Islet of Langerhans (tissue), 1 donor: ENCODE data around the gene TNFSF13B.
A peak's percentile ranks its signal among the peaks of the same experiment; 100 is the strongest.
"Not testable (repeated sequence)": the region's sequence is repeated elsewhere in the genome, so short reads cannot be mapped to it uniquely, and the experiment has no call there.

Experiments
- FAIRE-seq: peaks from one replicate; lab custom pipeline; 2011; peaks lifted over from hg19 to GRCh38; lab: Jason Lieb, UNC

TNFSF13B gene

DNA sequence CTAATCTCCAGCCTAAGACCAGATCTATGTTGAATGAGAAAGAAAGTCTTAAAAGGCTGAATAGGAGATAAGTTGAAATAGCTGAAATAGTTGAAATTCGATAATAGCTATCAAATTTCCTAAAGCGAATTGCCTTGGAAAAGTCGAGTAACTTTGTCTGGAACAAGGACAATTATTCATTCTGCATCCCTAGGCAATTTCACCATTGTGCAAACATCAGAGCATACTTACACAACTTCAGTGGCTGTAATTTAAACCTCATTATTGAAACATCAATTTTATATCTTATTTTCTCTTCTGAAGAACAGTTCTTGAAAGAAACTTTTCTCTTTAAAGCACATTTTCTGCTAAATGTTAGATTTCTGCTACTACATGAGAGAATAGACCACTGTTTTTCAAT is 13.6 kb downstream of the TNFSF13B start:
- FAIRE-seq: no peak

DNA sequence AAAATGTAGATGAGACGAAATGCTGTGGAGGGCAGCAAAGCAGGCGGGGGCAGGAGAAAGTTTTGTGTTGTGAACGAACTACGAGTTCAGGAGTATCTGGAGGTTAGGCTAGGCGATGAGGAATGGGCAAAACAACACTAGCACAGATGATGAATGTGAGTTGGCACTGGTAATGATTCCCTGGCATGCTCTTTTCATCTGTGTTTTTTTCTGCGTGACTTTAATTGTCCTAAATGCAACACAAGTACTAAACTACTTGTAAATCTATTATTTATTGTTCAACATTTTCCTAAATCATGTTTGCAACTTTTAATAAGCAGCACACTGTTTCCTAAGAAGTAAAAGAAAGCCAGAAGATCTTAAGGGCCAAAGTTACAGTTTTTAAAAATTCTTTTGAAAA is 19.2 kb downstream of the TNFSF13B start:
- no peak for FAIRE-seq

DNA sequence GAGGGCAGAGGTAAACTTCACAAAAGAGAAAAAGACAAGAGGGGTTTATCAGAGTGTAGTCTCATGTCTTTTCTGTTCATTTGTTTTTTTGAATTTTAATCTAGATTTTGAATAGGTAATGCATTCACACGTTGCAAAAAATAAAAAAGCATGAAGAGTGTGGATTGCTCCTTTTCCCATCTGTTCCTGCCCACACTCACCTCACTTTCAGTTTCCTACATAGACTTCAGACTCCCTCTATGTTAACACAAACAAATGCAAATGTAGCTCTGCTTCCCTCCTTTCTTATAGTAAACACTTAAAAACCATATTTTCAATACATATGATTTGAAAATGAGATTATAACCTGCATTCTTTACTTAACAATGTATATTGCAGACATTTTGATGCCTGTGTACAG is 20.3 kb downstream of the TNFSF13B start:
- no peak for FAIRE-seq

DNA sequence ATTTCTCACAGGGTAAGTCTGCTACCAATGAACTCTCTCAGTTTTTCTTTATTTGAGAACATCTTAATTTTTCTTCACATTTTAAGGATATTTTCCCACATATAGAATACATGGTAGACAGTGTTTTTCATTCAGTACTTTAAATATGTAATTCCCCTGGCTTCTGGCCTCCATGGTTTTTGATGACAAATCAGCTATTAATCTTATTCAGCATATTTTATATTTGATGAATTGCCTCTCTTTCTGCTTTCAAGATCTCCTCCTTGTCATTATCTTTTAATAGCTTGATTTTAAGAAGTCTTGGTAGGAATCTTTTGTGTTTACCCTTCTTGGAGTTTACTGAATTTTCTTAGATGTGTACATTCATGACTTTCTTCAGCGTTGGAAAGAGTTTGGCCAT is 27.6 kb downstream of the TNFSF13B start:
- no peak for FAIRE-seq

DNA sequence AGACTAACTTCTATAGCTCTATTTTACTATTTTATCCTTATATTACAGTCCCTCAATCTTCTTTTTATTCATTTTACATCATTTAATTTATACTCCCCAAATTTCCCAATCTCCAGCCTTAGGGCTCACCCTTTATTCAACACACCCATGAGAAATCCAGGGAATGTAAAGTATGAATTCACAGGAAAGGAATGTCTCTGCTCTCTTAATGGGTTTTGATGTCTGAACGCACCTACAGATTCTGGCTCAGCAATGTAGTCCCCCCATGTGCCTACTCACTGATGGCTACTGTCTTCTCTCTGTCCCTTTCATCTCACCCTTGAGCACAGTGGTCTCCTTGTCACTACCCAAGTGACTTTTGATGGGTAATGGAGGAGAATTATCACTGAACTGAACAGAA is 32.8 kb downstream of the TNFSF13B start:
- FAIRE-seq: no peak

DNA sequence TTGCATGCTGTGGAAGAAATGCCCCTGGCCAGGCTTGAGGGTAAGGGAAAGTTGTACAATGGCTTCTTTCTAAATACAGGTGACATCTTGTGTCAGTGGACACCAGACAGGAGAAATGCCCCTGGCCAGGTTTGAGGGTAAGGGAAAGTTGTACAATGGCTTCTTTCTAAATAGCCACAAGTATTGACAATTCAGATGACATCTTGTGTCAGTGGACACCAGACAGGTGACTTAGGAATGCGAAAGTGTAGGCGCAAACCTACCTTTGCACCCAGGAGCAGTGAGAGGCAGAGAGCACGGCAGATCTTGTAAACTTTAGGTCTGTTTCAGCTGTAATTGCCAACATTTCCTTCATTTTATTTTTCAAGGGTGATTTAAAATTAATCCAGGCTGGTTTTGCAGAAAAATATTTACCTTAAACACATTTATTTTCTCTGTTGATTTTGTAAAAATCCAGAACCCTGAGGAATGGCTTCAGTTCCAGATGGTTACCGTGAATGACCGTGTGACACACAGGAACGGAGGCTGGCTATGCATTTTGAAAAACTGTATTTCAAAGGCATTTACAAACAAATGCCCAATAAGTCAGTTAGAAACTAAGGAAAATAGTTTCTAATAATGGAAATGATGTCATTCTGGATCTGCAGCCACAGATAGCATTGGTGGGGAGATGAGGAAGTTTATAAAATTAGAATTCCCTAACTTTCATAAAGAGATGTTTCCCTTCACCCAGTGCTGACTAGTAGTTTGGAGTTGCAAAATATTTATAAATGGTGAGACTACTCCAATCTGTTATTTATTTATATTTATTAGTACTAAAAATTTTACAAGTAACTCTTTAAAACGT is 34.9 kb downstream of the TNFSF13B start:
- FAIRE-seq: no peak

DNA sequence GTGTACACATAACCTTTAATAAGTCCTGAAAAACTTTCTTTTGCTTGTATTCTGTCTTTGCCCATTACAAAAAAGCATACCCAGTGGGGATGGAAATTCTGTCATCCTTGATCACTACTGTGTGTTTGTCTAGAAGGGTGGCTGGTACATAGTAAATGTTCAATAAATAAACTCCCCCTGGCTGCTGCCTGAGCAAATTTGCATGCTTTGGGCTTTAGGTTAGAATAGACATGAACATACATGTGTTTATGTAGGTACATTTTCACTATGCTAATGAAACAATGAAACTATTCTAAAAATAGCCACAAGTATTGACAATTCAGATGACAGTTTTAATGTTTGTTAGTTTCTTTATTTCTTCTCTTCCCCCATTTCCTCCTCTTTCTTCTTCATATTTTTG is 36.1 kb downstream of the TNFSF13B start:
- no peak for FAIRE-seq

DNA sequence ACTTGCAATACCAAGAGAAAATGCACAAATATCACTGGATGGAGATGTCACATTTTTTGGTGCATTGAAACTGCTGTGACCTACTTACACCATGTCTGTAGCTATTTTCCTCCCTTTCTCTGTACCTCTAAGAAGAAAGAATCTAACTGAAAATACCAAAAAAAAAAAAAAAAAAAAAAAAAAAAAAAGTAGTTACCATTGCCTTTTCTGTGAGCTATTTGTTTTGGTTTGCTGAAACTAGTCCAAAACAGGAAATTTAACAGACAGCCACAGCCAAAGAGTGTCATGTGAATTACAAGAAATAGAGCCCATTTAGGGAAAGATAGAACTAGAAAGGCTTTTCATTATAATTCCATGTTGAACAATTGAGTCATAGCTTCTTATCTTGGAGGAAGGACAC is 37.3 kb downstream of the TNFSF13B start:
- no peak for FAIRE-seq

DNA sequence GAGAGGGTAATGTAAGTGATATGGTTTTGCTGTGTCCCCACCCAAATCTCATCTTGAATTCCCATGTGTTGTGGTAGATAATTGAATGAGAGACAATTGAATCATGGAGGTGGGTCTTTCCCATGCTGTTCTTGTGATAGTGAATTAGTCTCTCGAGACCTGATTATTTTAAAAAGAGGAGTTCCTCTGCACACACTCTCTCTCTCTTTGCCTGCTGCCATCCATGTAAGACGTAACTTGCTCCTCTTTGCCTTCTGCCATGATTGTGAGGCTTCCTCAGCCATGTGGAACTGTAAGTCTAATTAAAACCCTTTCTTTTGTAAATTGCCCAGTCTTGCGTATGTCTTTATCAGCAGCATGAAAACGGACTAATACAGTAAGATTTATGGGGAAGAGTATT is 42.1 kb downstream of the TNFSF13B start:
- not testable (repeated sequence) for FAIRE-seq

DNA sequence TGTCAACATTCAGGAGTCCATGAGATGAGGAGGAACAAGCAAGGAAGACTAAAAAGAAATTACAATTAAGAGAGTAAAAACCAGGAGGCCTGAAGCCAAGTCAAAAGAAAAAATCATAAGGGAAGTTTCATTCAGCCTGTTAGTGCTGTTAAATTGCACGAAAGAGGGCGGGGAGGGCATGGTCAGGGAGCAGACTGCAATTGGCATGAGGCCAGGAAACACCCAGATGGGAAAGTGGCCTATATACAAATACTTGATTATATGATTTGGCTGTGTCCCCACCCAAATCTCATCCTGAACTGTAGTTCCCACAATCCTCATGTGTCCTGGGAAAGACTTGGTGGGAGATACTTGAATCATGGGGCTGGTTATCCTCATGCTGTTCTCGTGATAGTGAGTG is 43.9 kb downstream of the TNFSF13B start:
- FAIRE-seq: no peak

DNA sequence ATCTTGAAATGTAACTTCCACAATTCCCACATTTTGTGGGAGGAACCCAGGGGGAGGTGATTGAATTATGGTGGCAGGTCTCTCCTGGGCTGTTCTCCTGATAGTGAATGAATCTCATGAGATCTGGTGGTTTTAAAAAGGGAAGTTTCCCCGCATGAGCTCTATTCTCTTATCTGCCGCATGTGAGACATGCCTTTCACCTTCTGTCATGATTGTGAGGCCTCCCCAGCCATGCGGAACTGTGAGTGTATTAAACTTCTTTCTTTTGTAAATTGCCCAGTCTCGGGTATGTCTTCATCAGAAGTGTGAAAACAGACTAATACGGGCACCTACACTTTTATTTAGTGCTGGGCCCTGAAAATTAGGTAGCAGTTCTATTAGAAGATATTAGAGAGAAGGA is 45.8 kb downstream of the TNFSF13B start:
- FAIRE-seq: no peak

DNA sequence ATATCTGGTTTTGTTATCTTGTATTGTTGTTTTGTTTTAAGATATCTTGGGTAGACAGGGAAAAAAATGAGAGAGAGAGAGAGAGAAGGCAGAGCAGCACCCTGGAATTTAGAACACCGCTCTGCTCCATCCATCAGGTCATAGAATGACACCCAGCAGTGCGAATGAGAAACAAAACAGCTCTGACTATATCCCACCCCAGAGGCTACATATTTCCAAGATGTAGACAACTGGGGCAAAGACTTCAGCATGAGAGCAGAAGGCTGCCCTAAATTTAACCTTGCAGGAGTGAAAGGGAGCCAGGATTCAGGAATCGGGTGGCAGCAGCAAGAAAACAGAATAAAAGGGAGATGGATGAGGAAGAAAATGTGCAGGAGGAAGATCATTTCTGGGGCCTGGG is 46.5 kb downstream of the TNFSF13B start:
- no peak for FAIRE-seq

DNA sequence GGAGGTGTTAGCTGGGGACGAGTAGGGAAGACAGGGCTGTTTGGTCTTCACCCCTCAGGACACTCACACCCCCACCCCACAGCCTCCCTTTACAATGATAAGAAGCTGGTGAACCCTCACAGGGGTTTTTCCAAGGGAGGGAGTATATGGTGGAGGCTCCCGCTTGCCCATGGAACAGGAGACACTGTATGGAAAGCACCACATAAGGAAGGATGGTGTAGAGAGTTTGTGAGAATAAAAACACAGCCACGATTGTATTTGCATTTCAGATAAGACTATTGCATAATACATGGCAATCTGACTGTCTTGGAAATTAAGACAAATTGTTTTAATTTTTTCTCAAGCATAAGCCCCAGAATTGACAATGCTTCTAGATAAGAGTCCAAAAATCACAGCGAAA is 46.9 kb downstream of the TNFSF13B start:
- FAIRE-seq: no peak

DNA sequence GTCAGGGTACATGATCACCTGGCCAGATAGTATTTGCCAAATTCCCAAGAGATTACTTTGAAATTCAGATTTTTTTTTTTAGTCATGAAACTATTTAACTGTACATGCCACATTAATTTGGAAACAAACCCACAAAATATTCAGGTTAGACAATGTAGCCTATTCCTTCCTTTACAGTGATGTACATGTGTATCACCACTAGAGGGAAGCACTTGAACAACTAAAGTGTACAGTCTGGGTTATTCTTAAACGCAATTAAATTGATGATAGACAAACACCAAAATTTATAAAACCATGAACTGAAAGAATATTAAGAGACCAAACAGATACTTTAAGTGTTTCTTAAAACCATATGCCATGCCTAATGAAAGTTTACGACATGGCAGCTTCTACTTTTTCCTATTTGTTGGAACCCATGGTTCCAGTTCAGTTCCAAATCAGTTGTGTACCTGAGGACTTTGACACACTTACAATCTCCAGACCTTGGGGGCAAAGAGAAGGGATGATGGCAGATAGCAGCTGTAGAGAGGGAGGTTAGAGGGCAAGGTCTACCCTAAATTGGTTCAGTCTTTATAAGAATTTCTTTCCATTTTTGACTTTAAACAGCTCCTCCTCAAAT is 52.8 kb downstream of the TNFSF13B start:
- FAIRE-seq: peak; percentile 98

DNA sequence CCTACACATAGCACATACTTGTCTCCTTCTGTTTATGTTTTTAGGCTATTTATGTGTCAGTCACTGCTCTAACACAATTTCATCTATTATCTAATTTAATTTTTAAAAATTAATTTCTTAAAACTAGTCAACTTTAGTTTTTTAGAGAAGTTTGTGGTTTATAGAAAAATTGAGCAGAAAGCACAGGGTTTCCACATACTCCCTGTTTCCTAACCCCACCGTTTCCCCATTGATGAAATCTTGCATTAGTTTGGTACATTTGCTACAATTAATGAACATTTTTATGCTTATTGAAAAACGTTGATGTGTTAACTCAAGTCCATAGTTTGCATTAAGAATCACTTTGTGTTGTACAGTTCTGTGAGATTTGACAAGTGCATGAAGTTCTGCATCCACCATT is 53.5 kb downstream of the TNFSF13B start:
- no peak for FAIRE-seq

DNA sequence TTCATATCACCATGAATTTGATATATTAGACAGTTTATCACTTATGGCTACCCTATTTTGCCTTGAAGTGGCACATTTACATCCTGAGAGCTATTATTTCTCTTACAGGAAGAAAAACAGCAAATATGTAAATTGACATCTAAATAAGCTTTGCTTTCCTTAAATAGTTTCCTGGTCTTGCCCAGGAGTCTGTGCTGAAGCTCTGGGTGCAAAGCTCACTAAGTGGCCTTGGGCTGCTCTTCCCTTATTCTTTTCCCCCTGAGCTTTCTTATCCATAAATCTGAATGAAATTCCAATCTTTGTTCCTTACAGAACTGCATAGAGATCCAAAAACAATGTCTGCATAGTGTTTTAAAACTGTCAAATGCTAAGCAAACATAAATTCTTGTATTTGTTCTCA is 56.3 kb downstream of the TNFSF13B start:
- no peak for FAIRE-seq

DNA sequence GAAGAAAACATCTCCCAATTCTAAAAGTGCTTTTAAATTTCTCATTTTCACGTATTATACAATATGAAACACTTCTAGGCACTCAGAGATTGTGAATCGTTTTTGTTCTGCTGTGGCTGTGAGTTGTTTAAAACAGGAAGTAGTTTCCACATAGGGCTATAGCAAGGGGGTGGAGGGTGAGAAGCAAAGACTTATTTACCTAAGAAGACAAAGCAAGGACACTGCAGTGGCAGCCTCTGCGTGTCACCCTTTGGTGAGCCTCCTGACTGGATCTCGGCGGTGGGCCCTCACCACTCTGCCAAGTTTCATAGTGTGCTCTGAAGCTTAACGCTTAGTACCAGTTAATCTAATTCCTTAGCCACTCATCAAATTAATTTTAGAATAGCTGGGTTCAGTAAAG is 56.8 kb downstream of the TNFSF13B start:
- no peak for FAIRE-seq

DNA sequence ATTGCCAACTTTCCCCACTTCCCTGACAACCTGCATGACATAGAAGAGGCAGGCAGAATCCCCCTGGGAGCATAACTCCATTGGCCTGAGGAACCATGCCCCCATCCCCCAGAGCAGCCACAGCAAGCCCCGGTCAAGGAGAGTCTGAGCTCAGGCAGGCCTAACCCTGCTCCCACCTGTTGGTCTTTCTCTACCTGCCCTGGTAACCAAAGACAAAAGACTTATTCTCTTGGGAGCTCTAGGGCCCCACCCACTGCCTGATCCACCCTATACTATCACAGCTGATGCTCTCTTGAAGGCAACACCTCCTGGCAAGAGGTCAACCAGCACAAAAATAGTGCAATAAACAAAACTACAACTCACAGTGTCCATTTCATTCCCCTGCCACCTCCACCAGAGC is 59.3 kb downstream of the TNFSF13B start:
- FAIRE-seq: no peak

DNA sequence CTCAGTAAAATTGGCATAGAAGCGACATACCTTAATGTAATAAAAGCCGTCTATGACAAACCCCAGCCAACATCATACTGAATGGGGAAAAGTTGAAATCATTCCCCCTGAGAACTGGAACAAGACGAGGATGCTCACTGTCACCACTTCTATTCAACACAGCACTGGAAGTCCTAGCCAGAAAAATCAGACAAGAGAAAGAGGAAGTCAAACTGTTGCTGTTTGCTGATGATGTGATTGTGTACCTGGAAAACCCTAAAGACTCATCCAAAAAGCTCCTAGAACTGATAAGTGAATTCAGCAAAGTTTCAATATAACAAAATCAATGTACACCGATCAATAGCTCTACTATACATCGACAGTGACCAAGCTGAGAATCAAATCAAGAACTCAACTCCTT is 63.3 kb downstream of the TNFSF13B start:
- FAIRE-seq: no peak

DNA sequence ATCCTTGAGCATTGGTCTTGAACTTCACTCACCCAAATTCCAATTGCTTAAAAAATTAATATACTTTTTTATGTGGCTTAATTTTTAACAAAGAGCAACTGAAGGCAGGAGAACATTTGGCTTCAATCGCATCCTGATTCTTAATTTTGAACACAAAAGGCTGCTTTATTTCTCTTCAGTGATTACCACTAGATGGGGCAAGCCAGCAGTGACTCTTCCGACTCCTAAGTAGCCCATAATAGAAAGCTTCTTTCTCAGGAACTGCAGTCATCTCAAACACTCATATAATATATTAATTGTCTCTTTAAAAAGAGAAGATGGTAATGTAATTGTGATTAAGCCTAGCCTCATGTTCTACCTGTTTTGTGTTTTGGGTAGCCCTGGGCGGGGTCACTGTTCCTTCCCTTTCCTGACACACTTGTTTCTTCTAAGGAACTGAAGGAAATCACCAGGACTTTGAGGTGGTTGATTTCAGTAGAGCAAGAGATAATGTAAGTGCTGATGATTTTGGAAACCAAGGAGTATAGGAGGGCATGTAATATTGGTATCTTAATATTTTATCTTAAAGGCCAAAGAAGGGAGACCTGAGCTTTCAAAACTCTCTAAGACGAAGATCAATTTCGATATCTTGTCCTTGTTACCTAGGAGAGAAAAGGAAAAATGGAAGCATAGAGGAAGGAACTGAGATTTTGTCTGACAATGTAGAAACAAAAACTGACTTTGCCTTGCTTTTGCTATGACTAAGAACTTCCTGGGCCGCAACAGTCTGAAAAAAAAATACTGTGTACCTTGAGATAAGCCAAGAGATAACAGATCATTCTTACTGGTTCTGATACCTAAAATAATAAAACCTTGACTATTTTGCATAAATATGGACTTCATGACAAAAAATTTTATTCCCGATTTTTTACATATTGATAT is 73.1 kb downstream of the TNFSF13B start:
- peak; percentile 5 for FAIRE-seq

DNA sequence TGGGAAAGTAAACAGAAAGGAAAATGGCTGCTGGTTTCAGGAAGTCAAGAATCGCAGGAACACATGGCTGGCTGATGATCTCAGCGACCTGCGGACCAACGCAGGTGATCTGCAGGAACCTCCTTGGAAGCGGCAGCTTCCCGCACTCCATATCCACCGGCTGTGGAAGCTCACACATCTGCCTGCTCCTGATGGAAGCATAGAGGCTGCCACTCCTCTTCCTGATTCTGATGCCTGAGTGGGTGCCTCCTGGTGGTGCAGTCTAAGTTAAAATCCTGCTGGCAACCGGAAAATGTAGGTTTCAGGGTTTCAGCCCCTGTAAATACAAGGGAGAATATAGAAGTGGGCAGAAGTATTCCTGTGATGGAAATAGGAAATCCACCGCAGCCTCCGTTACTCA is 75.5 kb downstream of the TNFSF13B start:
- FAIRE-seq: no peak

DNA sequence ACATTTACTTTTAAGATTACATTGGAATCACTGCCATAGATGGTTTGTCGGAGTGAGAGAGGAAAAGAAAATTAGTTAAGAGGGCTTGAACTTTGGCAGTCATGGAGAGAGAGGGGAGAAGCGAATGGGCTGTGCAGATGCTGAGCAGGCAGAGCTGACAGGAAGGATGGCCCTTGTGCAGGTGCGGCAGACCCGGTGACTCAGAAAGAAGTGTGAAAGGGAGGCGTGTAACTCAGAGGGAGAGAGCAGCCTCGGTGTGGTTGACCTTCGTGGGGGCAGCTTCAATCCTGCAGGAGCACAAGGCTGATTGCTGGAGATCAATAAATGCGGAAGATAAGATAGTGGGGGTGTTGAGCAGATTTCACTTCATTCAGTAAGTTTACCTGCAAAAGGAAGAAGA is 76.9 kb downstream of the TNFSF13B start:
- FAIRE-seq: no peak

DNA sequence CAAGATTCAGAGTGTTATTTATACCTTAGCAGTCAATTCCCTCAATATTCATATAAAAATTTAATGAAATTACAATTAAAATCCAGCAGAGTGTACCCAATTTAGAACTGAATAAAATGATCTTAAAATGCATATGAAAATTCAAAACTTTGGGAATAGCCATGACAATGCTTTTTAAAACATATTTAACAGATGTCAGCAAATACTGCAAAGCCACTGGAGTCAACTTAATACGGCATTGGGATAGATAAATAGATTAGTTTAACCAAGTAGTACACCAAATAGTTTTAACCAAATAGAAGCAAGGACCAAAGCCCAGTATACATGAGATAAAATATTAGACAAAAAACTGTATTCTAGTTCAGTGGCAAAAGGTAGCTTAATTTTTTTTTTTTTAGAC is 79.8 kb downstream of the TNFSF13B start:
- FAIRE-seq: no peak
